Loucy (cell line): ENCODE results near the gene PKP4.

ENCODE experiments used
- CTCF ChIP-seq: fragments of 200-600 bp; sonication (generic); conservative IDR thresholded peaks from 2 replicates; pipeline ENCODE4 v1.5.1; 2014; ENCODE audit warnings: mild to moderate bottlenecking, antibody characterized with exemption, low read length
- EZH2phosphoT487 ChIP-seq: fragments of 200-600 bp; IDR thresholded peaks from 2 replicates; pipeline ENCODE4 v1.6.1; 2018; ENCODE audit warnings: antibody characterized with exemption, mild to moderate bottlenecking, moderate library complexity, borderline replicate concordance

GRCh38 chr2:158554996-158555395 lies 98.2 kb downstream of the PKP4 start:
- TF ChIP-seq CTCF (no peak), EZH2phosphoT487 (no peak)
